Kidney (tissue), 14 donors: ENCODE data around the gene PNLIPRP2. TPM values are rescaled to one million over a fixed set of nuclear protein-coding genes. Genes with fewer than 3 reads are reported as not detected.

ENCODE experiments used
- DNase-seq, 5 donors: peaks; one replicate each; pipeline ENCODE4 v3.0.0-alpha.2; 2013 to 2020
- FAIRE-seq: peaks from 2 replicates; lab custom pipeline; 2012; peaks lifted over from hg19 to GRCh38; lab: Jason Lieb, UNC
- H3K27ac ChIP-seq, 2 donors: one replicate each; pipeline ENCODE4 v1.7.0; 2013; ENCODE audit warnings: low read depth in 2 of 2, low read length in 2 of 2, inconsistent platforms in 1 of 2
- H3K27me3 ChIP-seq: one replicate; pipeline ENCODE4 v1.7.1; 2013; ENCODE audit warnings: low read length, inconsistent platforms; ENCODE audit not compliant: control insufficient read depth, insufficient read depth
- H3K36me3 ChIP-seq, 3 donors: one replicate each; pipeline versions ENCODE4 v1.7.0 to v1.7.1; 2013; ENCODE audit warnings: low read length in 3 of 3, control low read depth in 1 of 3, inconsistent platforms in 1 of 3; ENCODE audit not compliant: insufficient read depth in 3 of 3, control insufficient read depth in 2 of 3
- H3K4me1 ChIP-seq, 3 donors: one replicate each; pipeline versions ENCODE4 v1.7.0 to v1.7.1; 2013; ENCODE audit warnings: low read length in 3 of 3, inconsistent platforms in 1 of 3, low read depth in 1 of 3; ENCODE audit not compliant: control insufficient read depth in 2 of 3, insufficient read depth in 2 of 3
- H3K4me3 ChIP-seq, 3 donors: one replicate each; pipeline versions ENCODE4 v1.7.0 to v1.8.1; 2013; ENCODE audit warnings: low read length in 3 of 3, control low read depth in 1 of 3, inconsistent platforms in 1 of 3
- H3K9ac ChIP-seq, 3 donors: one replicate each; pipeline versions ENCODE4 v1.7.0 to v1.7.1; 2013; ENCODE audit warnings: low read length in 3 of 3, control low read depth in 1 of 3, inconsistent platforms in 1 of 3
- H3K9me3 ChIP-seq, 3 donors: one replicate each; pipeline versions ENCODE4 v1.7.0 to v1.7.1; 2013; ENCODE audit warnings: low read length in 3 of 3, control low read depth in 1 of 3, inconsistent platforms in 1 of 3; ENCODE audit not compliant: control insufficient read depth in 2 of 3, insufficient read depth in 1 of 3
- intact Hi-C: fragments of 100-400 bp; cut with DNase I; formaldehyde crosslinking; loops from one replicate; pipeline ENCODE4 v1.11.1; 2022
- polyA plus RNA-seq: library from polyadenylated mRNA; stranded (reverse); fragments of 350-450 nt; fragmentation: Illumina TruSeq; extraction: RNeasy Lipid Tissue Mini Kit (QIAGEN cat#74804); gene quantifications from one replicate; pipeline ENCODE4 v1.2.3, GENCODE V29; 2014; ENCODE audit warnings: low read depth, low replicate concordance; ENCODE audit not compliant: insufficient read depth
- total RNA-seq: library from RNA; stranded (reverse); fragmentation: NEBNext Ultra II Directional; extraction: Animal tissue kit (Norgen Biotek cat#: 25700); gene quantifications from one replicate; pipeline ENCODE4 v1.2.1, GENCODE V29; 2021
- TF ChIP-seq, protein P1 (sequence below): IDR thresholded peaks from 3 replicates; pipeline ENCODE4 v1.5.1; 2012; ENCODE audit warnings: mild to moderate bottlenecking, moderate library complexity, borderline replicate concordance; ENCODE audit not compliant: insufficient read depth; ENCODE audit errors: extremely low read depth
- donor health status: control.
- donor health status: control.
- donor health status: control.
- donor health status: control.
- donor health status: control.
- donor health status: DM: yes; HTN: yes; CAD: no.
- donor health status: Normal renal cell carcinoma (clear cell type).

The PNLIPRP2 gene
- total and polyA plus RNA-seq, 2 donors from 2014 or later, result not detected

DNA sequence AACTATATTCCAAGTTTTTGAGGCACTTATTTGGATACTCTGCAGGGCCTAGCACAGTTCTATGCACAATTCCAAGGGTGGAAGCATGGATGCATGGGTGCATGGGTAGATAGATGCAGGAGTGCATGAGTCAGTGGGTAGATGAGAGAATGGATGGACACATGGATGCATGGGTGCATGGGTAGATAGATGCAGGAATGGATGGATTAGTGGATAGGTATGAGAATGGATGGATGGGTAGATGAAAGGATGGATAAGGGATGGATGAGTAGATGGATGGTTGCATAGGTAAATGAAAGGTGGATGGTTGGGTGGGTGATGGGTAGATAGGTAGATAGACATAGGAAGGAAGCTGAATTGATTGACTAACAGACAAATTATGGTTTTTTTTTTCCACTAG lies 15.6 kb downstream of the PNLIPRP2 start:
- Histone ChIP-seq H3K4me1 (no peaks in the 10 kb centered on the region), H3K27me3 (no peaks in the 10 kb centered on the region), H3K9me3 (peaks cover 0 to 9% (median 0%) of the 10 kb centered on the region in 3 donors), H3K27ac (no peak overlapping the region), H3K4me3 (no peak overlapping the region), H3K36me3 (no peaks in the 10 kb centered on the region), H3K9ac (no peak overlapping the region)
- DNase-seq (no peak), FAIRE-seq (no peak)
- intact Hi-C loops, result no loop called here
- TF ChIP-seq, protein P1, sequence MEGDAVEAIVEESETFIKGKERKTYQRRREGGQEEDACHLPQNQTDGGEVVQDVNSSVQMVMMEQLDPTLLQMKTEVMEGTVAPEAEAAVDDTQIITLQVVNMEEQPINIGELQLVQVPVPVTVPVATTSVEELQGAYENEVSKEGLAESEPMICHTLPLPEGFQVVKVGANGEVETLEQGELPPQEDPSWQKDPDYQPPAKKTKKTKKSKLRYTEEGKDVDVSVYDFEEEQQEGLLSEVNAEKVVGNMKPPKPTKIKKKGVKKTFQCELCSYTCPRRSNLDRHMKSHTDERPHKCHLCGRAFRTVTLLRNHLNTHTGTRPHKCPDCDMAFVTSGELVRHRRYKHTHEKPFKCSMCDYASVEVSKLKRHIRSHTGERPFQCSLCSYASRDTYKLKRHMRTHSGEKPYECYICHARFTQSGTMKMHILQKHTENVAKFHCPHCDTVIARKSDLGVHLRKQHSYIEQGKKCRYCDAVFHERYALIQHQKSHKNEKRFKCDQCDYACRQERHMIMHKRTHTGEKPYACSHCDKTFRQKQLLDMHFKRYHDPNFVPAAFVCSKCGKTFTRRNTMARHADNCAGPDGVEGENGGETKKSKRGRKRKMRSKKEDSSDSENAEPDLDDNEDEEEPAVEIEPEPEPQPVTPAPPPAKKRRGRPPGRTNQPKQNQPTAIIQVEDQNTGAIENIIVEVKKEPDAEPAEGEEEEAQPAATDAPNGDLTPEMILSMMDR, result no peak

DNA sequence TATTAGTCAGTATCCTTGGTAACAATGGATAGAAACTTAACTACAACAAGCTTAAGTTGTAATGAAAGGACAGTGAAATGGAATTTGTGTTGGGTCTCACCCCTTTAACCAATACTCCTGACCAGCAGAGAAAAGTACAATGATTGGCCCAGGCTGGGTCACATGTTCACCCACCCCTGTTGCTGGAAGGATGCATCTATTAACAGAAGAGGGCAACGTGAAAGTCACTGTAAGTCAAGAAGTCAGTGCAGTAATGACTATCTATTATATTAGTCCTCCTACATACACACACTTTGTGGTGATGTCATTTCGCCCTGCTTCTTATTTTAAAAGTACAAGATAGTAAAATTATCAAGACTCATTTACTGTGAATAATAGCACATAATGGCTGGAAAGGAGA lies 16.2 kb downstream of the PNLIPRP2 start:
- DNase-seq, result no peak
- TF ChIP-seq, protein P1, result no peak
- peaks cover 0 to 9% (median 0%) of the 10 kb centered on the region in 3 donors for H3K9me3 ChIP-seq
- H3K4me3 ChIP-seq, result no peak overlapping the region
- no peaks in the 10 kb centered on the region for H3K36me3 ChIP-seq
- intact Hi-C loops, result no loop called here
- H3K27me3 ChIP-seq, result no peaks in the 10 kb centered on the region
- no peak overlapping the region for H3K9ac ChIP-seq
- FAIRE-seq, result no peak
- no peak overlapping the region for H3K27ac ChIP-seq
- H3K4me1 ChIP-seq, result no peaks in the 10 kb centered on the region

DNA sequence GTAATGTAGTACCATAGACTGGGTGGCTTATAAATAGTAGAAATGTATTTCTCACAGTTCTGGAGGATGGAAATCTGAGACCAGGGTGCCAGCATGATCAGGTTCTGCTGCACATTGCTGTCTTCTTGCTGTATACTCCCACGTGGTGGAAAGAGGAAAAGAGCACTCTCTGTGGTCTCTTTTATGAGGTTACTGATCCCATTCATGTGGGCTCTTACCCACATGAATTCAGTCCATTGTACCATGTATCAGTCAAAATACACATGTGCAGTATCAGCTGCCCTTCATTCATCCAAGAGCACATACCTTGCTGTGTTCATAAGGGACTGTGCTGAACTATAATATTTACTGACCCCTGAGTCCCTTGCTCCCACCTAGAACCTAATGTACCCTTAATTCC lies 17.1 kb downstream of the PNLIPRP2 start:
- Histone ChIP-seq H3K27ac (no peak overlapping the region), H3K4me1 (no peaks in the 10 kb centered on the region), H3K9me3 (peaks cover 0 to 9% (median 0%) of the 10 kb centered on the region in 3 donors), H3K36me3 (no peaks in the 10 kb centered on the region), H3K9ac (no peak overlapping the region), H3K4me3 (no peak overlapping the region), H3K27me3 (no peaks in the 10 kb centered on the region)
- TF ChIP-seq, protein P1, result no peak
- intact Hi-C loops, result no loop called here
- no peak for FAIRE-seq
- no peak for DNase-seq

DNA sequence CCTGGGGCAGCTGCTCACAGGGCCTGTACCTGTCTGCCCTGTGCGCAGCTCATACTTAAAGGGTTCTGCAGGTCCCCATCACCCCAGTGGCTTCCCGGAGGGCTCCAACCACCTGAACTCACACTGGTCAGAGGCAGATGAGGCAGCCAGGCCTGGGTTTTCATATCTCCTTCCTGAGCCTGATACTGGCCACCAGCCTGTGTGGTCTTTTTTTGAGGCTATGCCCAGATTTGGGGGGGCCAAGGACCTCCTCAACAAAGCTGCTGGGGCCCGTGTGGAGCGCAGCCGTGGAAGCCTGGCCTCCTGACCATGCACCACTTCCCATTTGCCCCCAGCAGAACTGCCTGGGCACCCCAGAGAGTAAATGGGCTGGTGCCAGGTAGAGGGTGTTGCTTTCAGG lies 25.7 kb downstream of the PNLIPRP2 start:
- no peak overlapping the region for H3K9ac ChIP-seq
- H3K9me3 ChIP-seq, result no peaks in the 10 kb centered on the region
- no peaks in the 10 kb centered on the region for H3K36me3 ChIP-seq
- FAIRE-seq (no peak), DNase-seq (no peak)
- no peaks in the 10 kb centered on the region for H3K27me3 ChIP-seq
- H3K4me3 ChIP-seq, result no peak overlapping the region
- H3K27ac ChIP-seq, result no peak overlapping the region
- intact Hi-C loops, result no loop called here
- no peaks in the 10 kb centered on the region for H3K4me1 ChIP-seq
- TF ChIP-seq, protein P1, result no peak
